Erythroblast (primary cell): Measurements from ENCODE around the gene FRS2.

Experiments
- GATA1 ChIP-seq: IDR thresholded peaks from 2 replicates; pipeline ENCODE4 v1.6.1; 2011; ENCODE audit warnings: low read depth, mild to moderate bottlenecking, control low read depth, low read length, moderate library complexity
- POLR2A ChIP-seq: IDR thresholded peaks from 2 replicates; pipeline ENCODE4 v1.6.1; 2011; ENCODE audit warnings: mild to moderate bottlenecking, low read length

- TF ChIP-seq POLR2A (no peak), GATA1 (no peak)
These were observed 22.3 kb upstream of the FRS2 start for GRCh38 chr12:69447892-69448291.
